B cell (primary cell): ENCODE results near the gene CBX4. TPM values are rescaled to one million over a fixed set of nuclear protein-coding genes. Genes with fewer than 3 reads are reported as not detected.

ENCODE experiments used
- ATAC-seq: fragments of 200-7000 bp; cut with Tn5 transposase; one replicate; pipeline ENCODE4 v1.10.0; 2021; ENCODE audit warnings: low read depth, mild to moderate bottlenecking, moderate number of reproducible peaks, moderate library complexity
- CTCF ChIA-PET: fragments of 350-600 bp; sonication (Branson Sonifier 250); formaldehyde crosslinking; loops from one replicate; lab custom pipeline; 2021; ENCODE audit warnings: antibody characterized with exemption, inconsistent platforms; lab: Charles Lee
- POLR2A ChIA-PET: fragments of 350-600 bp; sonication (Branson Sonifier 250); formaldehyde crosslinking; loops from one replicate; lab custom pipeline; 2021; ENCODE audit warnings: antibody characterized with exemption; lab: Charles Lee
- DNase-seq: peaks from one replicate; pipeline ENCODE4 v3.0.0; 2013
- H2AFZ ChIP-seq: 2 replicates; pipeline ENCODE4 v1.6.1; 2012; ENCODE audit warnings: mild to moderate bottlenecking, low read depth, low read length; ENCODE audit not compliant: insufficient read depth, poor library complexity, severe bottlenecking
- H3K27ac ChIP-seq, 2 donors: 1 replicate in 1 of 2; 2 replicates in 1 of 2; pipeline ENCODE4 v1.5.1; 2012 to 2013; ENCODE audit warnings: low read length in 2 of 2, mild to moderate bottlenecking in 2 of 2, moderate library complexity in 1 of 2
- H3K27me3 ChIP-seq, 4 experiments: fragments of 200-600 bp in 1 of 4; sonication (generic) in 1 of 4; replicated peaks in 1 of 4; 1 replicate in 2 of 4; 2 replicates in 2 of 4; pipeline versions ENCODE4 v1.6.1 to v1.7.0; 2013 to 2016; ENCODE audit warnings: low read length in 3 of 4, mild to moderate bottlenecking in 2 of 4, mixed read lengths in 1 of 4, moderate library complexity in 1 of 4; ENCODE audit not compliant: insufficient read depth in 4 of 4, control insufficient read depth in 3 of 4; ENCODE audit errors: control extremely low read depth in 1 of 4
- H3K36me3 ChIP-seq, 2 experiments: replicated peaks in 1 of 2; 1 replicate in 1 of 2; 2 replicates in 1 of 2; pipeline versions ENCODE4 v1.6.1 to v1.7.1; 2013; ENCODE audit warnings: low read length in 1 of 2; ENCODE audit not compliant: insufficient read depth in 2 of 2, control insufficient read depth in 1 of 2; ENCODE audit errors: control extremely low read depth in 1 of 2, extremely low read depth in 1 of 2
- H3K4me1 ChIP-seq, 2 donors: fragments of 200-600 bp in 1 of 2; sonication (generic) in 1 of 2; 1 replicate in 1 of 2; 2 replicates in 1 of 2; pipeline versions ENCODE4 v1.5.1 to v1.6.1; 2013 to 2017; ENCODE audit warnings: low read length in 2 of 2; ENCODE audit not compliant: control insufficient read depth in 2 of 2, insufficient read depth in 2 of 2
- H3K4me2 ChIP-seq: replicated peaks from 2 replicates; pipeline ENCODE3; 2012; ENCODE audit warnings: mild to moderate bottlenecking, low read depth, low read length; ENCODE audit not compliant: poor library complexity, severe bottlenecking
- H3K4me3 ChIP-seq, 5 experiments: fragments of 200-600 bp in 1 of 5; sonication (generic) in 1 of 5; 1 replicate in 3 of 5; 2 replicates in 2 of 5; pipeline versions ENCODE4 v1.5.1 to v1.7.0; 2011 to 2016; ENCODE audit warnings: low read length in 4 of 5, mild to moderate bottlenecking in 4 of 5, low read depth in 2 of 5, control low read depth in 1 of 5, moderate library complexity in 1 of 5; ENCODE audit not compliant: insufficient read depth in 1 of 5; ENCODE audit errors: control extremely low read depth in 1 of 5, extremely low read depth in 1 of 5
- H3K79me2 ChIP-seq: fragments of 200-600 bp; sonication (generic); one replicate; pipeline ENCODE4 v1.6.0; 2016; ENCODE audit warnings: low read length; ENCODE audit not compliant: control insufficient read depth, insufficient read depth
- H3K9ac ChIP-seq: fragments of 200-600 bp; sonication (generic); 2 replicates; pipeline ENCODE4 v1.6.1; 2017; ENCODE audit warnings: mild to moderate bottlenecking, low read length, moderate library complexity
- H3K9me3 ChIP-seq, 3 donors: one replicate each; pipeline versions ENCODE4 v1.6.1 to v1.7.1; 2013; ENCODE audit warnings: low read length in 2 of 3; ENCODE audit not compliant: control insufficient read depth in 2 of 3, insufficient read depth in 1 of 3; ENCODE audit errors: control extremely low read depth in 1 of 3
- H4K20me1 ChIP-seq: 2 replicates; pipeline ENCODE4 v1.6.0; 2012; ENCODE audit warnings: mild to moderate bottlenecking, low read length; ENCODE audit not compliant: insufficient read depth, control insufficient read depth, poor library complexity, severe bottlenecking
- H3K27ac Mint-ChIP-seq: one replicate; pipeline ENCODE4 v1.8.0; 2021; ENCODE audit warnings: mixed read lengths
- H3K27me3 Mint-ChIP-seq: one replicate; pipeline ENCODE4 v1.8.0; 2021; ENCODE audit warnings: mixed read lengths
- H3K4me1 Mint-ChIP-seq: one replicate; pipeline ENCODE4 v1.8.0; 2021; ENCODE audit warnings: mixed read lengths
- H3K4me3 Mint-ChIP-seq: one replicate; pipeline ENCODE4 v1.8.0; 2021; ENCODE audit warnings: mixed read lengths
- H3K9me3 Mint-ChIP-seq: one replicate; pipeline ENCODE4 v1.8.0; 2022; ENCODE audit warnings: mixed read lengths; ENCODE audit not compliant: insufficient read depth
- CTCF ChIP-seq: fragments of 200-600 bp; IDR thresholded peaks from one replicate; pipeline ENCODE4 v1.8.0; 2022; ENCODE audit warnings: antibody characterized with exemption, mild to moderate bottlenecking
- EZH2 ChIP-seq: IDR thresholded peaks from 2 replicates; pipeline ENCODE4 v1.6.1; 2012; ENCODE audit warnings: borderline replicate concordance, low read depth, mild to moderate bottlenecking, moderate library complexity, low read length; ENCODE audit not compliant: insufficient read depth, poor library complexity, severe bottlenecking
- WGBS: methylation state at CpG from one replicate; pipeline ENCODE4 v1.1.5; 2013; ENCODE audit warnings: missing lambda C conversion rate; ENCODE audit not compliant: insufficient coverage; 5-methylcytosine and 5-hydroxymethylcytosine counted together
- intact Hi-C: fragments of 100-400 bp; cut with micrococcal nuclease; formaldehyde crosslinking; loops from one replicate; pipeline ENCODE4 v1.10.0; 2022
- polyA plus RNA-seq: library from polyadenylated mRNA; depleted of rRNA; stranded (reverse); fragments of >200 nt; gene quantifications from 2 replicates; pipeline ENCODE4 v1.2.3, GENCODE V29; 2012
- total RNA-seq, 2 donors: library from RNA; stranded (reverse); fragments of 120-200 nt in 1 of 2; gene quantifications; 1 replicate in 1 of 2; 2 replicates in 1 of 2; pipeline versions ENCODE4 v1.2.3 to v1.2.4, GENCODE V29; 2013 to 2022

The CBX4 gene
- total and polyA plus RNA-seq, 2 donors (not counting 1 experiment from before 2014, with no cell fraction given), result 81.9 to 115 TPM

- Mint-ChIP-seq H3K9me3 (no peaks in the 10 kb centered on the region), H3K27ac (no peak overlapping the region), H3K4me3 (no peak overlapping the region), H3K4me1 (peaks cover 4% of the 10 kb centered on the region), H3K27me3 (peaks cover 54% of the 10 kb centered on the region)
- H3K4me3 ChIP-seq, result no peak overlapping the region
- no peak overlapping the region for H3K4me2 ChIP-seq
- no peak overlapping the region for H3K9ac ChIP-seq
- H3K4me1 ChIP-seq, result peaks cover 9 to 14% of the 10 kb centered on the region in 2 donors
- no peak overlapping the region for H2AFZ ChIP-seq
- no peaks in the 10 kb centered on the region for H3K36me3 ChIP-seq
- 95% methylated on average over 12 of the region's 13 CpGs for WGBS
- H3K27me3 ChIP-seq, result peaks cover 0 to 40% (median 18%) of the 10 kb centered on the region in 4 experiments
- no peaks in the 10 kb centered on the region for H3K79me2 ChIP-seq
- no peak overlapping the region for H3K27ac ChIP-seq
- DNase-seq (no peak), ATAC-seq (no peak)
- H3K9me3 ChIP-seq, result peaks cover 0 to 8% (median 0%) of the 10 kb centered on the region in 3 donors
- TF ChIP-seq CTCF, result no peak
- TF ChIP-seq EZH2, result no peak
- intact Hi-C loops, result no loop called here
- CTCF ChIA-PET, result interaction anchor here (0.7 to 1.1 kb wide), 4 partner anchors 9 to 78 kb away, joined by 3 to 6 read pairs (median 4); no protein-coding TSS in a partner anchor
- H4K20me1 ChIP-seq, result peaks cover 10% of the 10 kb centered on the region
- POLR2A ChIA-PET, result interaction anchor here (1.8 kb wide), 1 partner anchor 19 kb away, joined by 5 read pairs; the partner anchor contains the start of gene CBX4
Observed at GRCh38 chr17:79819534-79820276, 19.5 kb downstream of the CBX4 start.

- intact Hi-C loops, result no loop called here
- Histone ChIP-seq H3K9me3 (peaks cover 0 to 14% (median 0%) of the 10 kb centered on the region in 3 donors), H2AFZ (no peak overlapping the region), H3K36me3 (no peaks in the 10 kb centered on the region), H3K4me3 (no peak overlapping the region), H3K4me1 (peaks cover 15 to 20% of the 10 kb centered on the region in 2 donors), H3K27ac (no peak overlapping the region), H3K27me3 (peaks cover 0 to 46% (median 23%) of the 10 kb centered on the region in 4 experiments), H3K4me2 (no peak overlapping the region), H3K9ac (no peak overlapping the region), H4K20me1 (peaks cover 16% of the 10 kb centered on the region), H3K79me2 (no peaks in the 10 kb centered on the region)
- POLR2A ChIA-PET, result interaction anchor here (1.8 kb wide), 1 partner anchor 20 kb away, joined by 5 read pairs; the partner anchor contains the start of gene CBX4
- ATAC-seq (no peak), DNase-seq (no peak)
- no peak overlapping the region for H3K4me3 Mint-ChIP-seq
- TF ChIP-seq EZH2 (no peak), CTCF (no peak)
- CTCF ChIA-PET, result interaction anchor here (0.7 to 1.7 kb wide), 3 partner anchors 10 to 74 kb away, joined by 3 to 6 read pairs (median 4); no protein-coding TSS in a partner anchor
- H3K4me1 Mint-ChIP-seq, result peaks cover 9% of the 10 kb centered on the region
- no peak overlapping the region for H3K27ac Mint-ChIP-seq
- H3K9me3 Mint-ChIP-seq, result no peaks in the 10 kb centered on the region
- peaks cover 55% of the 10 kb centered on the region for H3K27me3 Mint-ChIP-seq
- WGBS, result 94% methylated on average over 5 of the region's 5 CpGs
Observed at GRCh38 chr17:79819085-79819484, 20.2 kb downstream of the CBX4 start.
